Stimulated activated CD8-positive, alpha-beta memory T cell treated with anti-CD3 and anti-CD28 coated beads, Interleukin-7, amount 100 ng/mL, for 48 hours (primary cell): ENCODE measurements around the gene PPP1R2.
A peak's percentile ranks its signal among the peaks of the same experiment; 100 is the strongest.
"Not testable (repeated sequence)": the region's sequence is repeated elsewhere in the genome, so short reads cannot be mapped to it uniquely, and the experiment has no call there.

Source experiments
- DNase-seq, 2 donors: peaks; one replicate each; pipeline ENCODE4 v3.0.0-alpha.2; 2020; ENCODE audit warnings: low read depth in 1 of 2; ENCODE audit errors: extremely low read depth in 1 of 2

Gene PPP1R2

DNA sequence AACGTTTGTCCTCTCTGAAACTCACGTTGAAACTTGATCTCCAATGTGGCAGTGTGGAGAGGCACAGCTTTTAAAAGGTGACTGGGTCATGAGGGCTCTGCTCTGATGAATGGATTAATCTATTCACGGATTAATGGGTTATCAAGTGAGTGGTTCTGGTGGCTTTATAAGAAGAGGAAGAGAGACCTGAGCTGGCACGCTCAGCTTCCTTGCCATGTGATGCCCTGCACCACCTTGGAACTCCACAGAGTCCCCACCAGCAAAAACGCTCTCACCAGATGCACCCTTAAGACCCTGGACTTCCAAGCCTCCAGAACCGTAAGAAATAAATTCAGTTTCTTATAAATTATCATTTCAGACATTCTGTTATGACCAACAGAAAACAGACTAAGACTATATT, 2.6 kb downstream of the PPP1R2 start:
- DNase-seq, result no peak

DNA sequence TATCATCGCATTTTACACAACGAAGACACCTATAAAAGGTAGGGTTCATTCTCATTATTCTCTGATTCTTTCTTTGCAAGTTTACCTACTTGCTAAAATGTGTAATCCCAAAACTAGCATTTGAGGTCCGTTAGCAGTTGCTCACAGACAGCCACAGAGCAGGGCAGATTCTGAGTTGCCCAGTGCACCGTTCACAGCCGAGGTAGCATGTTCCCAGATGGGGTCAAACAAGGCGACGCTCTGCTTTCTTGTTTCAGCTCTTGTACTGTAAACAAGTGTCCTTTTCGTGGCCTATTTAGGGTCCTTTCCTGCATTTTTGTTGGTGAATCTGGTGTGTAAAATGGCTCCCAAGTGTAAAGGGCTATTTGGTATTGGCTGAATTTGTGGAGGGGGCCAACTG, 3.1 kb downstream of the PPP1R2 start:
- DNase-seq, result no peak

DNA sequence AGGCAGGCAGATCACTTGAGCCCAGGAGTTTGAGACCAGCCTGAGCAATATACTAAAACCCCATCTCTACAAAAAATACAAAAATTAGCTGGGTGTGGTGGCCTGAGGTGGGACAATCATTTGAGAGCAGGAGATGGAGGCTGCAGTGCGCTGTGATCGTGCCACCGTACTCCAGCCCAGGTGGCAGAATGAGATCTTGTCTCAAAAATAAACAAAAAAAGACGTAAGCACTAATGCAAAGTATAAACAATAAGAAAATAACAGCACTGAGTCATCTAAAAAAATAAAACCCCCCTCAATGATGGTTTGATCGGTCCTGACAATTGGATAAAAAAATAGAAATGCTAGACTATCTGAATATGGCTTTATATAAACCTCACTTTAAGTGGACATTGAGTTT, 3.6 kb downstream of the PPP1R2 start:
- no peak for DNase-seq

DNA sequence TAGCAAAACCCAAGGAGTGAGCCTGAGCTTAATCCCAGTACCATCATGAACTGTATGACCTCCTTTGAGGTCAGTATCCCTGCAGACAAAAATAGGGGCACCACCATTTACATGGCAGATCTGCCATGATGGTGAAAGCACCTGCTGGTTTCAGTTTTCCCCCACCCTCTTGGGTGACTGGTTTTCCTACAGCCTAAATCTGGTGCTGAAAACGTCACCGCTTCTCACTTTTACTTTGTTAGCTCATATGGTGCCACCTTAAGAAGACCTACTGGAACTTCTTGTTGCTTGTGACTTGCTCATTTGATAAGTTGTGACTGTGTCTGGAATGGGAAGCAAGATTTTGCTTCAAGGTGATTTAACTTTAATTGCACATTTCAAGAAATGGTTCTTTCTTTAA, 5.1 kb downstream of the PPP1R2 start:
- peak in 1 of 2 donors; percentile 56 for DNase-seq

DNA sequence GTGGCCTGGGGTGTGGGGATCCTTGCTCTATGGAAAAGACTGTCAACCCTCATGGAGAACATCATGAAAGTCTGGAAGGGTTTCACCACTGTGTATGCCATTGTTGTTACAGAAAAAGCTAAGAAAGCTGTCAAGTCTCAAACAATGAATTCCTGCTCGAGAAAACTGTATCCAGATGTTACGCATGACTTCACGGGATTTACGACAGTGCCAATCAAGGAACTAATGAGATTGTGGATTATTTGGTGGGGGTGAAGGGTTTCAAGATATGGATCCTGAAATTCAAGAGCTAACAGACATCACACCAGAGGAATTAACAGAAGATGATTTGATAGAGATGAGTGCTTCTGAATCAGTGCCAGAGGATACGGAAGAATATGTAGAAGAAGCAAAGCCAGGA, 7.8 kb downstream of the PPP1R2 start:
- DNase-seq, result no peak

DNA sequence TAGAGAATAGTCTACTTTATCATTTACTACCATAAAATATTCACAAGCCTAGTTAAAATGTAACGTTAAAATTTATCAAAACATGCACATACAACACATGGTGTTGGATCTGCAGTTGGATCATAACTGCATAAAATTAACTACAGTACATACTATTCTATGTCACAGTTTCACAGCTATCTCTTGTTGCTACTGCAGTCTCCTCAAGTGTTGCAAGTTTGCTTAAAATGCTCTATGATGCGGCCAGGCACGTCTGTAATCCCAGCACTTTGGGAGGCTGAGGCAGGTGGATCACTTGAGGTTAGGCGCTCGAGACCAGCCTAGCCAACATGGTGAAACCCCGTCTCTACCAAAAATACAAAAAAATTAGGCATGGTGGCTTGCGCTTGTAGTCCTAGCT, 10.3 kb downstream of the PPP1R2 start:
- DNase-seq, result no peak

DNA sequence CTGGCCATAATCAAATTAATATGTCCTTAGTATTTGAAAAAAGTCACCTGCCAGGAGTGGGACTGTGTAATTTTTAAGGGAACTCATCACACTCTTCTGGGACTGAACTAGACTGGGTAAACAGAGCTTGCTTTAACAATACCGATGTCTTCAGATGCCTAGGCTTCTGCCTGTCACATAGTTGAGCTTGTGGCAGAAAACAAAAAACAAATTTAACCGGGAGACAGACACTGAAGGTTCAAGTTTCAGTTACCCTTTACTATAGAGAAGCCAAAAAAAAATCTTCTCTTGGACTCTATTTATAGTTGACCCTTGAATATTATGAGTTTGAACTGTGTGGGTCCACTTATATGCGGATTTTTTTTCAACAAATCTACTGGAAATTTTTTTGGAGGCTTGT, 10.8 kb downstream of the PPP1R2 start:
- no peak for DNase-seq

DNA sequence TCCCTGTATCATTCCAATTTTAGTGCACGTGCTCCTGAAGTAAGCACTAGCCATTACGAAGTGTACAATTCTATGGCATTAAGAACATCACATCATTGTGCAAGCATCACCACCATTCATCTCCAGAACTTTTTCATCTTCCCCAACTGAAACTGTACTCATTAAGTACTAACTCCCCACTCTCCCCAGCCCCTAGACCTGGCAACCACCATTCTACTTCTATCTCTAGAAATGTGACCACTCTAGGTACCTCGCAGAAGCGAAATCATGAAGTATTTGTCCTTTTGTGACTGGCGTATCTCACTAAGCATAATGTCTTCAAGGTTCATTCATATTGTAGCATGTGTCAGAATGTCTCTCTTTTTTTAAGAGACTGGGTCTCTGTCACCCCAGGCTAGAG, 11.4 kb downstream of the PPP1R2 start:
- no peak for DNase-seq

DNA sequence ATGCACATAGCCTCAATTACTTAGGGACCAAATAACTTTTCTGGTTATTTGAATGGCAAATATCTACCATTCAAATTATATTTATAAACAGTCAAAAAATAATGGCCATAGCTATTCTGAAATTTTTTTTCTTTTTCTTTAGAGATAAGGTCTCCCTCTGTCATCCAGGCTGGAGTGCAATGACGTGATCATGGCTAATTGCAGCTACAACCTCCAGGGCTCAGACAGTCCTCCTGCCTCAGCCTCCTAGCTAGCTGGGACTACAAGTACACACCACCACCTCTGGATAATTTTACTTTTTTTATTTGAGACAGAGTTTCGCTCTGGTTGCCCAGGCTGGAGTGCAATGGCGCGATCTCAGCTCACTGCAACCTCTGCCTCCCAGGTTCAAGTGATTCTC, 16.6 kb downstream of the PPP1R2 start:
- DNase-seq, result no peak

DNA sequence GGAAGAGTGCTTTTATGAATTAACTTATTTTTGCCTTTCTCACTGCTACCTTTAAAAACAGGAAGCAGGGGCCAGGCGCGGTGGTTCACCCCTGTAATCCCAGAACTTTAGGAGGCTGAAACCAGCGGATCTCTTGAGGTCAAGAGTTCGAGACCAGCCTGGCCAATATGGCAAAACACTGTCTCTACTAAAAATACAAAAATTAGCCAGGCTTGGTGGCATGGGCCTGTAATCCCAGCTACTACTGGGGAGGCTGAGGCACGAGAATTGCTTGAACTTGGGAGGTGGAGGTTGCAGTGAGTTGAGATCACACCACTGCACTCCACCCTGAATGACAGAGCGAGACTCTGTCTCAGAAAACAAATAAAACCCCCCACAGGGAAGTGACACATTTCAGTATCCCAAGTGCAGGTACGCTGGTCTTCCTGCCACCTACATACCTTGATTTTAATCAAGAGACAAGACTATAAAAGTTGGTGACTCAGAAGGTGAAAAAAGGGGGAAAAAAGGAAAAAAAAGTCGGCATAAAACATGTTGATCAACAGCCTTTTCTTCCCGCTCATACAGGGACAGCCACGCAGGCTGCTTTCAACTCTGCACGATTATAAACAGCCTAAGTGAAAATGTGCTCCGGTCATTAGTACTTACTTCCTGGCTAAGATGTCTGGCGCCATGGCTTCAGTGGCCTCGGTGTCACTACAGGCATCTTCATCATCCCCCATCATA, 18.8 kb downstream of the PPP1R2 start:
- no peak for DNase-seq

DNA sequence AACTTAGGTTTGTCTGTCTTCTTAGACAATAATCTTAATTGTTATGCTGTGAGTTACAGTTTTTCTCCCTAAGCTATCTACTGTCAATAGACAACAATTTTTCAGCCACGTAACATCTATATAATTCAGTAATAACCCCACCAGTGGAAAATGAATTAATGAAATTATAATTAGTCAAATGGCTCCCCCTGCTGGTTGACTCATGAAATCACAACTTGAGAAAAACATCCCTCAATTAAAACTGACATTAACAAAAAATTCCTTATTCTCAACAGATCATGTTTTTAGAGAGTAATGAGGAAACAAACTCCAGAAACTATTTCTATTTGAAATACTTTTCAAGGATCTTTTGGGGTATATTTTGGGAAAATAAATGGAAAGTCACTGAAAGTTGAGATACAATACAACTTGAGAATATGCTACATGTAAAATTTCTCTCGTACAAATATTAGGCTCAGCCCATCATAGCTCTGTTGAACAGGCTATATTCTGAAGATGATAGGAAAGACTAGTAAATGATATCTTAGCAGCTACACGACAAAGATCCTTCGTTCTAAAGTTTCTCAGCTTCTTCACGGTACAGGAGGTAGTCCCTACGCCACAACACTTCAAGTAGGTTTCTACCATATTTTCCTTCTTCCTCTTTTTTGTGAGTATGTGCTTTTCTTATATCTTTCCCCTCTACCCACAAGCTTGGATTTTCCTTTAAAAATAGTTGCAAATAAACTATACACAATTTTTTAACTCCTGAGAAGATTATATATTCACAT, 20.7 kb downstream of the PPP1R2 start:
- DNase-seq, result no peak

DNA sequence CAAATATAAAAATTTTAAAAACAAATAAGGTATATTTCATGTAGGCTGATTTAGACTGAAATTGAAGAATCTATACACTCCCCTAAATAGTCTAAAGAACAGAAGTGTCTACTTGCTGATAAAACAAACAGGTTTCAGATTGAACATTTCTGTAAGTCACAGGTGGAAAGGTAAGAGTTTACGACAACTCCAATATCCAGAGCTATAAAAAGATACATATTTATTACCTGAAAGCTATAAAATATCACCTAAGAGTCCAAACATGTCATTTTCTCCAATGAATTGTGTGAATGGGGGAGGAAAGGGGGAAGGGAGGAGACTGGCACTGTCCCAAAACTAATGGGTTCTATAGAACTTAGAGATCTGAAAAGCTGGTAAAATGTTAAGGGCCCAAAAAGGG, 26.1 kb downstream of the PPP1R2 start:
- DNase-seq, result no peak

DNA sequence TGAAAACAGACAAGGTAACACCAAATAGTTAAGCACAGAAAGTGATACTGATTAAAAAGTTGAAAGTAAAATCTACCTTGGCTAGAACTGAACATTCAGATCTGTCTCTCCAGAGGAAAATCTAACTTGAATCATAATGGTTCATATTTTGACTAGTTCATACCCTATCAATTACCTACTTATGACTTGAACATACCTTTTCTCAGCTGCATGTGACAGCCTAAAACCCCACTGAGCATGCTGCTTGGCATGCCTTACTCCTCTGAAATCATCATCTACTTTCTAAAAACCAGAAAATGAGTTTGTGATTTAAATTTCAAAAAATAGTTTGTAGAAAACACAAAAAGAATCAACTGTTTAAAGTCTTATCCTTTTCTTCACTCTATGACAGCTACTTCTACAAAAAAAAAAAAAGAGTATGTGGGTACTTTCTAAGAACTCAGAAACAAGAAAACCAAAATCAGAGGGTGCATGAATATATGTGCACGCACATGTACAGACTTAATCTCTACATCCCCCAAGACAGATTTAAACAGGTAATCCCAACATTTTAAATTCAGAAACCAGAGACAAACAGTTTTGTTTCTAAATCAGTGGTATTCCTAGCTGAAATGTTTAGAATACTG, 28.4 kb downstream of the PPP1R2 start:
- DNase-seq, result not testable (repeated sequence)

DNA sequence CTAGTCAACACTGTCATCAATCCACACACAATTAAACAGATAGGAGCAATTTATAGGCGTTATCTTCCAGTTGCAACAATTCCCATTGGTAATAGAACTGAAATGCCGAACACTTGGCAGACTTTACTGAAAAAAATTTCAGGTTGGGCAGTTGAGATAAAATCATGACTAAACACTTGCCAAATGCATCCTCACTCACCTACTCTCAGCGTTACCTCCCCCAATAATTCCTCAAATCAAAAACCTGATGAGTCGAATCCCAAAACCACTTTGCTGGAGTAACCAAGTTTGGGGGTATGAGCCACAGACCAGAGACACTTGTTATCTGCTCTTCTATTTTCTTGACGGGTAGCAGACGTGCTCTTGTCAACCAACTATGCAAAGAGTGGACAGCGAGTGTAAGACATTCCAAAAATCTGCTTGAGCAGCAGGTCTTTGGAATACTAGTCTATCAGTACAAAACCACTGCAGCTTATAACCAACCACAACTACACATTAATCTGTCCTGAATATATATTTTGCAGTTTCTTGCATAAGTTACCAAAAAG, 30.3 kb downstream of the PPP1R2 start:
- DNase-seq, result no peak

DNA sequence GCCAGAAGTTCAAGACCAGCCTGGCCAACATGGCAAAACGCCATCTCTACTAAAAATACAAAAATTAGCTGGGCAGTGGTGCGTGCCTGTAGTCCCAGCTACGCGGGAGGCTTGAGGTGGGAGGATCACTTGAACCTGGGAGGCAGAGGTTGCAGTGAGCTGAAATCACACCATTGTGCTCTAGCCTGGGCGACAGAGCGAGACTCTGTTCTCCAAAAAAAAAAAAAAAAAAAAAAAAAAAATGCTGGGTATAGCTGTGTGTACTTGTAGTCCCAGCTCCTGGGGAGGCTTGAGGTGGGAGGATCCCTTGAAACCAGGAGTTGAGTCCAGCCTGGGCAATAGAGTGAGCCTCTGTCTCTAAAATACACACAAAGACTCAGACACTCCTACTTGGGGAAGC, 32.0 kb downstream of the PPP1R2 start:
- DNase-seq, result no peak

DNA sequence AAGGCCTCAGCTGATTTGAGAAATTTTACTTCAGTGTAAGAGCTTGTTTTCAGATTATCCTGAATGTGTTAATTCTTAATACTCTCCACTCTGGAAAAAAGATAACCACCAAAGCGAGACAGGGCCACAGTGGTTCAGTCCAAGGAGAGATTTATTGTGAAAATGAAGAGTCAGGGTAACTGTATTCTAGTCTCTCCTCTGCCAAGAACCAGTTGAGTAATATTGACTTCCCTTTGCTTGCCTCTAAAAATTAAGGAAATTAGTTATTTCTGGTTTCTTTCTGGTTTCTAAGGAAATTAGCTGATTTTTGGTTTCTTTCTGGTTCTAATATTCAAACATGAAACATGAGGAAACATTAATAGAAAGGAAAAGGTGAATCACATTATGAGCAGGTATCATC, 34.9 kb downstream of the PPP1R2 start:
- DNase-seq, result no peak

DNA sequence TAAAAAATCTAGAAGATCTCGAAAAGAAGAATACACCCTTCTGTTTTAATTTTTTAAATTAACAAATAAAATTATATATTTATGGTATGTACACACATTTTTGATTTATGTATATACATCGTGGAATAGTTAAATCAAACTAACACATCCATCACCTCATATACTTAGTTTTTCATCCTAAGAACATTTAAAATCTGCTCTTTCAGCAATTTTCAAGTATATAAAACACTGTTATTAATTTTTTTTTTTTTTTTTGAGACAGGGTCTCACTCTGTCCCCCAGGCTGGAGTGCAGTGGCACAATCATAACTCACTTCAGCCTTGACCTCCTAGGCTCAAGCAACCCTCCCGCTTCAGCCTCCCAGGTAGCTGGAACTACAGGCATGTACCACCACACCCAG, 67.5 kb downstream of the PPP1R2 start:
- no peak for DNase-seq

DNA sequence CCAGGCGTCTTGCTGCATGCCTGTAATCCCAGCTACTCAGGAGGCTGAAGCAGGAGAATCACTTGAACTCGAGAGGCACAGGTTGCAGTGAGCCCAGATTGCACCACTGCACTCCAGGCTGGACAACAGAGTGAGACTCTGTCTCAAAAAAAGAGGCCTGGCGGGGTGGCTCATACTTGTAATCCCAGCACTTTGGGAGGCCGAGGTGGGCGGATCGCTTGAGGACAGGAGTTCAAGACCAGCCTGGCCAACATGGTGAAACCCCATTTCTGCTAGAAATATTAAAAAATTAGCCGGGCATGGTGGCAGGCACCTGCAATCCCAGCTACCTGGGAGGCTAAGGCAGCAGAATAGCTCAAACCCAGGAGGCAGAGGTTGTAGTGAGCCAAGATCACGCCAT, 68.0 kb downstream of the PPP1R2 start:
- not testable (repeated sequence) for DNase-seq

DNA sequence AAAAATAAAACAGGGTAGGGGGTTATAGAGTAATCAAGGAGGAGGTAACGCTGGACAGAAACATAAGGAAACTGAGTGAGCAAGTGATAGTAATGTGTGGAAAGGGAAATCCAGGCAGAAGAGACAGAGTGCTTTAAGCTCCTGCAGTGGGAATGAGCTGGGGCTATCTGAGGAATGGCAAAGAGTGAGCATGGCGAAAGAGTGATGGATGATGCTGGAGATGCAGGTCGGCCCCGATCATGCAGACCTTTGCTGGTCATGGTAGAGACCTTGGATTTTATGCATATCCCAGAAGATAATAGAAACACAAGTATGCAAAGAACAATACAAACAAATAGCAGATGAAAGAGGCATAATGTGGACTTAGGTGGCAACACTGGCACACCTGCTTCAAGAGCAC, 74.3 kb downstream of the PPP1R2 start:
- DNase-seq, result no peak

DNA sequence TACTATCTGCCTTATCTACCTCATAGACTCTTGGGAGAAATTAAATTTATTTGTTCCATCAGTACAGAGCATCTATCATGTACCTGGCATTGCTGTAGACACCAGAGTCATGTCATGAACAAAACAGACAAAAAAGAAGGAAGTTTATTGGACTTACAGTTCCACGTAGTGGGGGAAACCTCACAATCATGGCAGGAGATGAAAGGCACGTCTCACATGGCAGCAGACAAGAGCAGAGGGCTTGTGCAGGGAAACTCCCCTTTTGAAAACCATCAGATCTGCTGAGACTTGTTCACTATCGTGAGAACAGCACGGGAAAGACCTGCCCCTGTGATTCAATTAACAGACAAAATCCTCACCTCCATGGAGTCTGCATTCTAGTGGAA, 74.7 kb downstream of the PPP1R2 start:
- DNase-seq, result no peak

DNA sequence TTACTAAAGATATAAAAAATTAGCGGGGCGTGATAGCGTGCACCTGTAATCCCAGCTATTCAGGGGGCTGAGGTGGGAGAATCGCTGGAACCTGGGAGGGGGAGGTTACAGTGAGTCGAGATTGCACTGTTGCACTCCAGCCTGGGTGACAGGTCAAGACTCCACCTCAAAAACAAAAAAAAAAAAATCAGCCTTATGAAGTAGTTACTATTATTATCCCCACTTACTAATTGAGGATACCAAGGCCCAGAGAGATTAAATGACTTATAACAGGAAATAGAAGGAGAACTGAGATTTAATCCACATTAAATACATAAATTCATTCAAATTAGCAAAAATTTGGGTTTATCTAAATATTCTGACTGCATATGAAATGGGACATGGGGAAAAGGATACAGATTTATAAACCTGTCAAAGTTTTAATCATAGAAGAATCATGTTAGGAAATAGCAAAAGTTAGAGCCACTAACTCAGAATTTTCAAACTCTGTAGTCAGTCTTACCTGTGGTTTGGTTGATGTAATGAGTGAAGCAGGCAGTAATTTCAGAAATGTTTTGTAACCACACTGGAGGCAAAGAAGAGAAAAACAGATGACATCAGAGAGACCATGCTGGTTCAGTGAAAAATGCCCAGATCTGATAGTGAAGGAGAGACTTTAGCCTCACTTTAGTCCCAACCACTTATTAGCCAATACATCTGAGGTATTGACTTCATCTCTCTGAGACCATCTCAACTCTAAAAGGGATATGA, 75.3 kb downstream of the PPP1R2 start:
- DNase-seq, result no peak
